ENCODE measurements around the gene CUTA. TPM values are rescaled to one million over a fixed set of nuclear protein-coding genes. Genes with fewer than 3 reads are reported as not detected.

Gene CUTA
- total RNA-seq, 1 experiment from 2014 or later, result 186 TPM

DNA sequence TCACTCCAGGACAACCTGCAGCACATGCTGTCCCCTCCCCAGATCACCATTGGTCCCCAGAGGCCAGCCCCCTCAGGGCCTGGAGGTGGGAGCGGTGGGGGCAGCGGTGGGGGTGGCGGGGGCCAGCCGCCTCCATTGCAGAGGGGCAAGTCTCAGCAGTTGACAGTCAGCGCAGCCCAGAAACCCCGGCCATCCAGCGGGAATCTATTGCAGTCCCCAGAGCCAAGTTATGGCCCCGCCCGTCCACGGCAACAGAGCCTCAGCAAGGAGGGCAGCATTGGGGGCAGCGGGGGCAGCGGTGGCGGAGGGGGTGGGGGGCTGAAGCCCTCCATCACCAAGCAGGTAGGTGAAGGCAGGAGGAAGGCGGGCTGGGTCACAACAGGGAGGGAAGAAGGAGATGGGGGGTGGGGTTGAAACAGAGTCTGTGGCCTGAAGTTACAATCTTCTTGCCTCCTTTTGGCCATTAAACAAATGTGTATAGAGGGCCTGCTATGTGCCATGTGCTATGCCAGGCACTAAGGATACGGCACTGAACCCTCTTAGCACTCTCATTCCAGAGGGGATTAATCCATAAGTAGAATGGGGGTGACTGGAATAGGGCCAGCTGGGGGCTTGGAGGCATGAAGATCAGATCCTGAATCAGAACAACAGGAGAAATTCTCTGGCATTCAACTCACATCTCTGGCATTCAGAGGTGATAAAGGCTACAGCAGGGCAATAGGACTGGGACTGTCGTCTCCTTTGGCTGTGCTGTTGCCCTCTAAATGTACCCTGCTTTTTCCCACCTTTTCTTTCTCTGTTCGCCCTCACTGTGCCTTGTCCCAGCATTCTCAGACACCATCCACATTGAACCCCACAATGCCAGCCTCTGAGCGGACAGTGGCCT, 26.0 kb upstream of the CUTA start (continued):
- TF ChIP-seq, protein P1, sequence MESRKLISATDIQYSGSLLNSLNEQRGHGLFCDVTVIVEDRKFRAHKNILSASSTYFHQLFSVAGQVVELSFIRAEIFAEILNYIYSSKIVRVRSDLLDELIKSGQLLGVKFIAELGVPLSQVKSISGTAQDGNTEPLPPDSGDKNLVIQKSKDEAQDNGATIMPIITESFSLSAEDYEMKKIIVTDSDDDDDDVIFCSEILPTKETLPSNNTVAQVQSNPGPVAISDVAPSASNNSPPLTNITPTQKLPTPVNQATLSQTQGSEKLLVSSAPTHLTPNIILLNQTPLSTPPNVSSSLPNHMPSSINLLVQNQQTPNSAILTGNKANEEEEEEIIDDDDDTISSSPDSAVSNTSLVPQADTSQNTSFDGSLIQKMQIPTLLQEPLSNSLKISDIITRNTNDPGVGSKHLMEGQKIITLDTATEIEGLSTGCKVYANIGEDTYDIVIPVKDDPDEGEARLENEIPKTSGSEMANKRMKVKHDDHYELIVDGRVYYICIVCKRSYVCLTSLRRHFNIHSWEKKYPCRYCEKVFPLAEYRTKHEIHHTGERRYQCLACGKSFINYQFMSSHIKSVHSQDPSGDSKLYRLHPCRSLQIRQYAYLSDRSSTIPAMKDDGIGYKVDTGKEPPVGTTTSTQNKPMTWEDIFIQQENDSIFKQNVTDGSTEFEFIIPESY (IDR thresholded peaks at IDR 0.05; ENCODE audit: extremely low read depth, insufficient replicate concordance, low read length), result no peak

DNA sequence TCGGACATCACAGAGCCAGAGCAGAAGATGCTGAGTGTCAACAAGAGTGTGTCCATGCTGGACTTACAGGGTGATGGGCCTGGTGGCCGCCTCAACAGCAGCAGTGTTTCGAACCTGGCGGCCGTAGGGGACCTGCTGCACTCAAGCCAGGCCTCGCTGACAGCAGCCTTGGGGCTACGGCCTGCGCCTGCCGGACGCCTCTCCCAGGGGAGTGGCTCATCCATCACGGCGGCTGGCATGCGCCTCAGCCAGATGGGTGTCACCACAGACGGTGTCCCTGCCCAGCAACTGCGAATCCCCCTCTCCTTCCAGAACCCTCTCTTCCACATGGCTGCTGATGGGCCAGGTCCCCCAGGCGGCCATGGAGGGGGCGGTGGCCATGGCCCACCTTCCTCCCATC, 25.1 kb upstream of the CUTA start:
- TF ChIP-seq POLR2A (IDR thresholded peaks at IDR 0.05; ENCODE audit: borderline replicate concordance, extremely low read depth, insufficient read depth, insufficient read length), result no peak
- no peak for TF ChIP-seq CBX3 (IDR thresholded peaks at IDR 0.05; ENCODE audit: low read depth)
- no peak for TF ChIP-seq ELF1 (IDR thresholded peaks at IDR 0.05; ENCODE audit: borderline replicate concordance, low read depth)
- no peak for TF ChIP-seq ZFX (IDR thresholded peaks at IDR 0.05)
- TF ChIP-seq SRF (IDR thresholded peaks at IDR 0.05; ENCODE audit: low read depth), result no peak
- no peak for TF ChIP-seq YY1 (IDR thresholded peaks at IDR 0.05; ENCODE audit: extremely low read depth, insufficient replicate concordance, low read depth, low read length)
- TF ChIP-seq, protein P1 (IDR thresholded peaks at IDR 0.05; ENCODE audit: extremely low read depth, insufficient replicate concordance, low read length), result no peak
- TF ChIP-seq, protein P2, sequence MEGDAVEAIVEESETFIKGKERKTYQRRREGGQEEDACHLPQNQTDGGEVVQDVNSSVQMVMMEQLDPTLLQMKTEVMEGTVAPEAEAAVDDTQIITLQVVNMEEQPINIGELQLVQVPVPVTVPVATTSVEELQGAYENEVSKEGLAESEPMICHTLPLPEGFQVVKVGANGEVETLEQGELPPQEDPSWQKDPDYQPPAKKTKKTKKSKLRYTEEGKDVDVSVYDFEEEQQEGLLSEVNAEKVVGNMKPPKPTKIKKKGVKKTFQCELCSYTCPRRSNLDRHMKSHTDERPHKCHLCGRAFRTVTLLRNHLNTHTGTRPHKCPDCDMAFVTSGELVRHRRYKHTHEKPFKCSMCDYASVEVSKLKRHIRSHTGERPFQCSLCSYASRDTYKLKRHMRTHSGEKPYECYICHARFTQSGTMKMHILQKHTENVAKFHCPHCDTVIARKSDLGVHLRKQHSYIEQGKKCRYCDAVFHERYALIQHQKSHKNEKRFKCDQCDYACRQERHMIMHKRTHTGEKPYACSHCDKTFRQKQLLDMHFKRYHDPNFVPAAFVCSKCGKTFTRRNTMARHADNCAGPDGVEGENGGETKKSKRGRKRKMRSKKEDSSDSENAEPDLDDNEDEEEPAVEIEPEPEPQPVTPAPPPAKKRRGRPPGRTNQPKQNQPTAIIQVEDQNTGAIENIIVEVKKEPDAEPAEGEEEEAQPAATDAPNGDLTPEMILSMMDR (IDR thresholded peaks at IDR 0.05 in 2 of 3, conservative IDR thresholded peaks at IDR 0.05 in 1 of 3; ENCODE audit: borderline replicate concordance in 1 of 3, insufficient read depth in 1 of 3, low read depth in 2 of 3, low read length in 2 of 3), result no peak
- TF ChIP-seq, protein P3, sequence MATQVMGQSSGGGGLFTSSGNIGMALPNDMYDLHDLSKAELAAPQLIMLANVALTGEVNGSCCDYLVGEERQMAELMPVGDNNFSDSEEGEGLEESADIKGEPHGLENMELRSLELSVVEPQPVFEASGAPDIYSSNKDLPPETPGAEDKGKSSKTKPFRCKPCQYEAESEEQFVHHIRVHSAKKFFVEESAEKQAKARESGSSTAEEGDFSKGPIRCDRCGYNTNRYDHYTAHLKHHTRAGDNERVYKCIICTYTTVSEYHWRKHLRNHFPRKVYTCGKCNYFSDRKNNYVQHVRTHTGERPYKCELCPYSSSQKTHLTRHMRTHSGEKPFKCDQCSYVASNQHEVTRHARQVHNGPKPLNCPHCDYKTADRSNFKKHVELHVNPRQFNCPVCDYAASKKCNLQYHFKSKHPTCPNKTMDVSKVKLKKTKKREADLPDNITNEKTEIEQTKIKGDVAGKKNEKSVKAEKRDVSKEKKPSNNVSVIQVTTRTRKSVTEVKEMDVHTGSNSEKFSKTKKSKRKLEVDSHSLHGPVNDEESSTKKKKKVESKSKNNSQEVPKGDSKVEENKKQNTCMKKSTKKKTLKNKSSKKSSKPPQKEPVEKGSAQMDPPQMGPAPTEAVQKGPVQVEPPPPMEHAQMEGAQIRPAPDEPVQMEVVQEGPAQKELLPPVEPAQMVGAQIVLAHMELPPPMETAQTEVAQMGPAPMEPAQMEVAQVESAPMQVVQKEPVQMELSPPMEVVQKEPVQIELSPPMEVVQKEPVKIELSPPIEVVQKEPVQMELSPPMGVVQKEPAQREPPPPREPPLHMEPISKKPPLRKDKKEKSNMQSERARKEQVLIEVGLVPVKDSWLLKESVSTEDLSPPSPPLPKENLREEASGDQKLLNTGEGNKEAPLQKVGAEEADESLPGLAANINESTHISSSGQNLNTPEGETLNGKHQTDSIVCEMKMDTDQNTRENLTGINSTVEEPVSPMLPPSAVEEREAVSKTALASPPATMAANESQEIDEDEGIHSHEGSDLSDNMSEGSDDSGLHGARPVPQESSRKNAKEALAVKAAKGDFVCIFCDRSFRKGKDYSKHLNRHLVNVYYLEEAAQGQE (IDR thresholded peaks at IDR 0.05; ENCODE audit: low read depth), result no peak
- TF ChIP-seq EZH2 (IDR thresholded peaks at IDR 0.05), result no peak
- TF ChIP-seq, protein P4, sequence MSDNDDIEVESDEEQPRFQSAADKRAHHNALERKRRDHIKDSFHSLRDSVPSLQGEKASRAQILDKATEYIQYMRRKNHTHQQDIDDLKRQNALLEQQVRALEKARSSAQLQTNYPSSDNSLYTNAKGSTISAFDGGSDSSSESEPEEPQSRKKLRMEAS (IDR thresholded peaks at IDR 0.05), result no peak
- TF ChIP-seq SP1 (IDR thresholded peaks at IDR 0.05; ENCODE audit: low read depth), result no peak
- no peak for TF ChIP-seq EGR1 (IDR thresholded peaks at IDR 0.05; ENCODE audit: low read depth)
- no peak for TF ChIP-seq JUND (IDR thresholded peaks at IDR 0.05)
- POLR2A ChIA-PET, result no interaction called here
- H3K27ac ChIP-seq (ENCODE audit: low read depth, low read length), result no peak overlapping the region
- no peak overlapping the region for H3K4me3 ChIP-seq (replicated peaks in 1 of 2; ENCODE audit: low read depth in 1 of 2, low read length in 2 of 2)
- H3K9me2 ChIP-seq (ENCODE audit: insufficient read depth), result no peaks in the 10 kb centered on the region
- ATAC-seq (no peak), DNase-seq (ENCODE audit: low read depth, low spot score) (no peak)
- BruUV-seq (replicated peaks), result no TSS peak
- H4K20me1 ChIP-seq (ENCODE audit: insufficient read depth), result no peaks in the 10 kb centered on the region
- CTCF ChIA-PET, result no interaction called here
- no peak overlapping the region for H2AFZ ChIP-seq (ENCODE audit: low read depth, low read length, poor library complexity, severe bottlenecking)
- H3K4me2 ChIP-seq (ENCODE audit: low read length), result no peak overlapping the region
- no peaks in the 10 kb centered on the region for H3K79me2 ChIP-seq (ENCODE audit: insufficient read depth, low read length)
- no peaks in the 10 kb centered on the region for H3K27me3 ChIP-seq (ENCODE audit: insufficient read depth, low read length)
- peaks cover 2% of the 10 kb centered on the region in 2 experiments; a peak in 1 of 4 replicates for H3K36me3 ChIP-seq (ENCODE audit: control insufficient read depth in 1 of 2, insufficient read depth in 2 of 2, low read length in 2 of 2)
- H3K9me3 ChIP-seq (ENCODE audit: control insufficient read depth in 1 of 2, insufficient read depth in 1 of 2, low read depth in 1 of 2, low read length in 2 of 2), result no peaks in the 10 kb centered on the region
- no peak overlapping the region for H3K9ac ChIP-seq (ENCODE audit: low read length)
- H3K4me1 ChIP-seq (ENCODE audit: control insufficient read depth in 1 of 2, insufficient read depth in 2 of 2, low read length in 2 of 2), result peaks cover 0 to 6% of the 10 kb centered on the region in 2 experiments; a peak in 2 of 4 replicates
- intact Hi-C loops (cut with micrococcal nuclease), result no loop called here
- RAD21 ChIA-PET (ENCODE audit: low non-redundant PET in 1 of 2, low total read pairs in 2 of 2, uncharacterized antibody in 2 of 2, unreplicated experiment in 2 of 2), result no interaction called here
